ENCODE data around the gene SNRPN.
"Not testable (repeated sequence)": the region's sequence is repeated elsewhere in the genome, so short reads cannot be mapped to it uniquely, and the experiment has no call there.

Gene SNRPN

DNA sequence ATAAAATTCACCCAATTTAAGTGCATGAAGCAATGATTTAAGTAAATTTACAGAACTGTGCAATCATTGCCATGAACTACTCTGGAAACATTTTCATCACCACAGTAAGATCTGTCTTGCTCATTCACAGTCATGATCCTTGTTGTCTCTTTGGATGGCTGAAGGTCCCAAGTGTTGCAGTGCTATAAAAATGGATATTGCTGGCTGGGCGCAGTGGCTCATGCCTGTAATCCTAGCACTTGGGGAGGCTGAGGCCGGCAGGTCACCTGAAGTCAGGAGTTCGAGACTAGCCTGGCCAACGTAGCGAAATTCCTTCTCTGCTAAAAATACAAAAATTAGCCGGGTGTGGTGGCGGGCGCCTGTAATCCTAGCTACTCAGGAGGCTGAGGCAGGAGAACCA is 17.0 kb downstream of the SNRPN start:
- DNase-seq: no peak

DNA sequence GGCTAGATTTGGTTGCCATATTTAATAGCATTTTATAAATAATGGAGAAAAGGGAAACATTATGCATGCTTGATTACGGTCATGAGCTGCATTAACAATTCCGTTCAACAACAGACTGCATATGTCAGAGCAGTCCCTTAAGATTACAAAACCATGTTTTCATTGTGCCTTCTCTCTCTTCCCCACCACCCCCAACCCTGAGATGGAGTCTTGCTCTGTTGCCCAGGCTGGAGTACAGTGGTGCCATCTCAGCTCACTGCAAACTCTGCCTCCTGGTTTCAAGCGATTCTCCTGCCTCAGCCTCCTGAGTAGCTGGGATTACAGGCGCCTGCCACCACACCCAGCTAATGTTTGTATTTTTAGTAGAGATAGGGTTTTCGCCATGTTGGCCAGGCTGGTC is 17.9 kb downstream of the SNRPN start:
- not testable (repeated sequence) for DNase-seq

DNA sequence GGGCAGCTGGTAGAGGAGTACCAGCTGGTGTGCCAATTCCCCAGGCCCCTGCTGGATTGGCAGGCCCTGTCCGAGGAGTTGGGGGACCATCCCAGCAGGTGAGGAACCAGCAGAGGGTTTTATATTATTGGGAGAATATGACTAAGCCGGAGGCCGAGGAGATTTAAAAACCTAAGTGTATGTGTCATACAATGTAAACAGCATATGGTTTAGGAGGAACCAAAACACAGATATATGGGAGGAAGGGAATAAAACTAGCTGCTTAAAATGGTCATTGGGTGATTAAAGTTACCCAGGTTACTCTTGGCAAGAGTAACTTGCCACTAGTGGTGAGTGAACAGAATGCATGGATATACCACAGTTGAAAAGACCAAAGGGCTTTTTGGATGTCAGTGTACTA is 22.1 kb downstream of the SNRPN start:
- no peak for DNase-seq

DNA sequence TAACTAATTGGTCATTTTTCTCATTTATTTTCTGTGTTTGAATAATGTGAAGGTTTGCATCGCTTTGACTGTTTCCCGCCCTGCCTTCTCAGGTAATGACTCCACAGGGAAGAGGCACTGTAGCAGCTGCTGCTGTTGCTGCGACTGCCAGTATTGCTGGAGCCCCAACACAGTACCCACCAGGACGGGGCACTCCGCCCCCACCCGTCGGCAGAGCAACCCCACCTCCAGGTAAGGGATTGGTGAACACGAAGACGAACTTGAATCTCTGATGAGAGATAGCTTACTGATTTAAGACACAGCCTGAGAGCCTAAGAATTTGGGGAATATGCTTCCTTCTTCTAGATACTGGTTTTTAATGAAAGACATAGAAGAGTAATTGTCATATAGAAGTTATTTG is 22.9 kb downstream of the SNRPN start:
- no peak for DNase-seq

DNA sequence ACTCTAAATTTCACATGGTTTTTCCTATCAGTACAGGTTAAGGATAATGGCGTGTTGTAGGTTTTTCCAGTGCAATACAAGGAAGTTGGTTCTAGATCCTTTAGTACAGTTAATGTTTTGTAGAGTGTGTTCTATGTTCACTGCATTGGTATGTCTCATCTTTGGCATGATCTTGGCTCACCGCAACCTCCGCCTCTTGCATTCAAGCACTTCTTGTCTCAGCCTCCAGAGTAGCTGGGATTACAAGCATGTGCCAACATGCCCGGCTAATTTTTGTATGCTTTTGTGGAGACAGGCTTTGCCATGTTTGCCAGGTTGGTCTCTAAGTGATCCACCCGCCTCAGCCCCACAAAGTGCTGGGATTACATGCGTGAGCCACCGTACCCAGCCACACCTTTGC is 30.4 kb downstream of the SNRPN start:
- no peak for DNase-seq

DNA sequence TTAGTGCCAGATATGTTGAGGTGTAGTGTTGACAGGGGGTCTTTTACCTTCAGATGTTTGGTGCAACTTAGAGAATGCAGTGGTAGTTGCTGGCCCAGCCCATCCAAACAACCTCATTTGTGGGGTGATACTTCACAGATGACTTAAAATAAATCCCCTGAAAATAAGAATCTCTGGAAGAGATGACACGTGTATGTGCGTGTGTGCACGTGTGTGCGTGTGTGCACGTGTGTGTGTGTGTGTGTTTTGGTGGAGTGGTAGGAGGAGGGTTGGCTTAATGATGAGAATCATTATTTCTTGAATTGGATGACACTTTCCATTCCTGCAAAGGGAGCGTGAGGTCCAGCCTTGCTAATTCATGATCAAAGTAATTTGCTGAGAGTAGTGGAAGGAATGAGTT is 31.9 kb downstream of the SNRPN start:
- no peak for DNase-seq

DNA sequence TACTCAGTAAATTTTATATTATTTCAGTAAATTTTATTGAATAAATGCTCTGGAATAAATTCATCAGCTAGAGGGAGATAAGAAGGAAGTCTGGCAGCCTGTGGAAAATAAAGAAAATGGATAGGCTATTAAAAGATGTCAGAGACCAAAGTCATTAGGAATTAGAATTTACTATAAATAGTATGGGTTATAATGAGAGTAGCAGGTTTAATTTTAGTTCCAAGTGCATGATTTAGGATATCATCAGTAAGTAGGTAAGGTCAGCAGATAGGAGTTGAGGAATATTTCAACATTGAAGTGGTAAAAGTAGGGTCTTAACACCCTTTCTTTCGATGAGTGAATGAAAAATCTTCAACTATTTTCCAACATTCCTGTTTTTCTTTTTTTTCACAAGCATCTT is 64.6 kb downstream of the SNRPN start:
- no peak for DNase-seq

DNA sequence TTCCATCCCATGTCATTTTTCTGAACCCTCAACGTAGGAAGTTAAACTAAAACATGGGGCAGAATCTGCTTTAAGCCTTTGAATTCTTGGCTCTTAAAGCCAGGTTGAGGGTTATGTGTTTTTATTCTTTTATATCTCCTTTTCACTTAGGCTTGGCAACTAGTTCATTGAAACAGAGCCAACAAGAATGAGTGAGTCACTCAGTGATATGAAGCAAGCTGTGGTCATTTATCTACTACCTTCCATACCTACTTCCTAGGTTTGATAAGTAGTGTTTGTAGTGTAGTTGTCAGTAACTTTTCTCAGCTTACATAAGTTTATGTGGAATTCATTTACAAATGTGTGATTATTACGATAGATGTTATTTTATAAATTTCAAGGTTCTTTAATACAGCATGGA is 67.4 kb downstream of the SNRPN start:
- peak; percentile 1 for DNase-seq
